Measurements from ENCODE around the gene AURKB.

The AURKB gene

DNA sequence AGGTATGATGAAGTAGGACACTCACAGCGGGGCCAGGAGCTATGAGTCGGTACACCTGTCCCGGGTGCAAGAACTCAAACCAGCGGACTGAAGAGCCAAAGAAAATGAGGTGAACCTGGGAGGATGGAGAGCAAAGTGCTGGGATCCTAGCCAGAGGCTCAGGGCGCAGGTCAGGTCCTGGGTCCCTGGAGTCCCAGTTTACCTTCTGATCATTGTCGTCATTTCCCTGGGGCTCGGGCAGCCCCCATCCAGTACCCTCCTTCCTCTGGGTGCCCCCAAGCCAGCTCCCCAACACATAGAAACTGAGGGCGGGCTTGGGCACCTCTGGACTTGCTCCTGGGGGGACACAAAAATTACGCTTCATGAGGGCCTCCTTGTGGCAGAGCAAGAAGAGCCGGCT lies 21.3 kb upstream of the AURKB start:
- peaks cover 30% of the 10 kb centered on the region for H3K36me3 ChIP-seq (ENCODE audit: control insufficient read depth, insufficient read depth, low read length)
- H3K4me3 ChIP-seq (ENCODE audit: low read length): no peak overlapping the region
- H2BK15ac ChIP-seq (replicated peaks; ENCODE audit: low read depth): no peak overlapping the region
- no peak overlapping the region for H3K56ac ChIP-seq (ENCODE audit: low read length)
- no peak overlapping the region for H3K27ac ChIP-seq (ENCODE audit: low read depth, low read length)
- no peak overlapping the region for H3K23ac ChIP-seq (ENCODE audit: low read length)
- no peak overlapping the region for H2BK120ac ChIP-seq (ENCODE audit: low read depth, low read length)
- no peaks in the 10 kb centered on the region for H3K79me2 ChIP-seq (ENCODE audit: control insufficient read depth, insufficient read depth, low read length)
- no peaks in the 10 kb centered on the region for H3K79me1 ChIP-seq (ENCODE audit: low read length)
- no peaks in the 10 kb centered on the region for H3K27me3 ChIP-seq (ENCODE audit: insufficient read depth, low read length, poor library complexity)
- H4K5ac ChIP-seq (ENCODE audit: low read length): no peak overlapping the region
- H4K8ac ChIP-seq (ENCODE audit: low read depth, low read length): no peak overlapping the region
- no peak overlapping the region for H3K4me2 ChIP-seq (ENCODE audit: low read length)
- no peak overlapping the region for H3K9ac ChIP-seq (ENCODE audit: low read length)
- no peak overlapping the region for H2AK5ac ChIP-seq (ENCODE audit: low read length)
- no CpG with 5 or more reads among the region's 10 CpGs for WGBS (ENCODE audit: extremely low coverage, insufficient coverage, low lambda C conversion rate)
- no peak overlapping the region for H2BK5ac ChIP-seq (ENCODE audit: low read length)
- no peak for DNase-seq
- no peak overlapping the region for H3K4ac ChIP-seq (ENCODE audit: low read depth, low read length)
- no peaks in the 10 kb centered on the region for H3K4me1 ChIP-seq (ENCODE audit: control insufficient read depth, low read depth, low read length)
- H3K18ac ChIP-seq (ENCODE audit: low read length): no peak overlapping the region

DNA sequence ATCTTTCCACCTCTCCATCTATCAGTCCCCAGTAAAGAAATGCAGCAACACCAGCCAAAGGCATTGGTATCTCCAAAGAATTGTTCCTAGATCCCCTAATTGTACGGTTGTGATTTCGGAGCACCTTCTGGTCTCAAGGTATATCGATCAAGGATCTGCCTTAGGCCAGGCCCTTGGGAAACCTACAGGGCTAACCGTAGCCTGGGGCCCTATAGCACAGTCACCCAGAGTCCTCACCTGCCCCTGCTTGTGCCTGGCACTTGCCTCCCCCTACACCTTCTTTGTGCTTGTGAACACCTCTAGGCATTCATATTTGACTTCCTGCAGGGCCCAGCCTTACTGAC lies 16.8 kb upstream of the AURKB start:
- Histone ChIP-seq H2BK120ac (ENCODE audit: low read depth, low read length) (no peak overlapping the region), H3K18ac (ENCODE audit: low read length) (no peak overlapping the region), H3K79me1 (ENCODE audit: low read length) (no peaks in the 10 kb centered on the region), H3K27ac (ENCODE audit: low read depth, low read length) (no peak overlapping the region), H4K5ac (ENCODE audit: low read length) (no peak overlapping the region), H3K4me3 (ENCODE audit: low read length) (no peak overlapping the region), H2BK5ac (ENCODE audit: low read length) (no peak overlapping the region), H3K56ac (ENCODE audit: low read length) (peak overlapping the region; percentile 29), H3K9ac (ENCODE audit: low read length) (peak overlapping the region; percentile 37), H3K23ac (ENCODE audit: low read length) (no peak overlapping the region), H3K27me3 (ENCODE audit: insufficient read depth, low read length, poor library complexity) (no peaks in the 10 kb centered on the region), H3K4ac (ENCODE audit: low read depth, low read length) (no peak overlapping the region), H3K36me3 (ENCODE audit: control insufficient read depth, insufficient read depth, low read length) (peaks cover 22% of the 10 kb centered on the region), H2AK5ac (ENCODE audit: low read length) (no peak overlapping the region), H3K79me2 (ENCODE audit: control insufficient read depth, insufficient read depth, low read length) (no peaks in the 10 kb centered on the region), H4K8ac (ENCODE audit: low read depth, low read length) (no peak overlapping the region), H3K4me2 (ENCODE audit: low read length) (peak overlapping the region; percentile 5), H2BK15ac (replicated peaks; ENCODE audit: low read depth) (no peak overlapping the region), H3K4me1 (ENCODE audit: control insufficient read depth, low read depth, low read length) (peaks cover 3% of the 10 kb centered on the region)
- no peak for DNase-seq
- no CpG with 5 or more reads among the region's 4 CpGs for WGBS (ENCODE audit: extremely low coverage, insufficient coverage, low lambda C conversion rate)

DNA sequence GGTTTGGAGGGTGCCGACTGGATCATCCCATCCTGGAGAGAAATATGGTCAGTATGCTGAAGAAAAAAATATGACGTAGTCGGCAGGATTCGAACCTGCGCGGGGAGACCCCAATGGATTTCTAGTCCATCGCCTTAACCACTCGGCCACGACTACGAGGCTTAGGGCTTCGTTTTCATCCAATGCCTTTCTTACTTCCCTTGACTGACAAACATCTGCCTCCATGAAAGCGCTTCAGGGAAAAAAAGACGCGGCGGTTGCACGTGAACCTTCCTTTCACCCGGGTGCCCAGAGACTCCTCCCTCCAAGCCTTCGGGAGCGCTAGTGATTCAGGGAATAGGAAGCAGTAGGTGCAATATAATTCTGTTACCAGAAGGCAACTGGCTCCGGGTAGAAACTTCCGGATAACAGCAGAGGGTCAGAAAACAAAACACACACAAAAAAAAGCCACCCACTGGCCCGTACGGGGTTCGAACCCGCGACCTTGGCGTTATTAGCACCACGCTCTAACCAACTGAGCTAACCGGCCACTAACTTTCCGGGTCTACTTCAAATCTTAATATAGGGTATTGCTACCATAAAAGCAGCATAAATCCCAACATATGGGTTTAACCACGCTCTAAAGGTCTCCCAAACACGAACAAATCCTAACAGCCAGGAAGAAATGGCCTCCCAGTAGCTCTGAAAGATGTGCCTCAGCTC lies 16.3 kb upstream of the AURKB start:
- no peak overlapping the region for H4K8ac ChIP-seq (ENCODE audit: low read depth, low read length)
- no peak overlapping the region for H2BK120ac ChIP-seq (ENCODE audit: low read depth, low read length)
- H3K79me2 ChIP-seq (ENCODE audit: control insufficient read depth, insufficient read depth, low read length): no peaks in the 10 kb centered on the region
- H3K4ac ChIP-seq (ENCODE audit: low read depth, low read length): no peak overlapping the region
- H3K18ac ChIP-seq (ENCODE audit: low read length): no peak overlapping the region
- no CpG with 5 or more reads among the region's 32 CpGs for WGBS (ENCODE audit: extremely low coverage, insufficient coverage, low lambda C conversion rate)
- no peak overlapping the region for H2AK5ac ChIP-seq (ENCODE audit: low read length)
- DNase-seq: peak; percentile 96
- no peak overlapping the region for H3K23ac ChIP-seq (ENCODE audit: low read length)
- peaks cover 3% of the 10 kb centered on the region for H3K4me1 ChIP-seq (ENCODE audit: control insufficient read depth, low read depth, low read length)
- H3K4me3 ChIP-seq (ENCODE audit: low read length): peak overlapping the region; percentile 56
- no peaks in the 10 kb centered on the region for H3K27me3 ChIP-seq (ENCODE audit: insufficient read depth, low read length, poor library complexity)
- H2BK15ac ChIP-seq (replicated peaks; ENCODE audit: low read depth): no peak overlapping the region
- peak overlapping the region; percentile 73 for H3K9ac ChIP-seq (ENCODE audit: low read length)
- peaks cover 21% of the 10 kb centered on the region for H3K36me3 ChIP-seq (ENCODE audit: control insufficient read depth, insufficient read depth, low read length)
- no peaks in the 10 kb centered on the region for H3K79me1 ChIP-seq (ENCODE audit: low read length)
- H3K27ac ChIP-seq (ENCODE audit: low read depth, low read length): peak overlapping the region; percentile 58
- peak overlapping the region; percentile 41 for H3K4me2 ChIP-seq (ENCODE audit: low read length)
- H2BK5ac ChIP-seq (ENCODE audit: low read length): no peak overlapping the region
- H3K56ac ChIP-seq (ENCODE audit: low read length): peak overlapping the region; percentile 82
- H4K5ac ChIP-seq (ENCODE audit: low read length): no peak overlapping the region

DNA sequence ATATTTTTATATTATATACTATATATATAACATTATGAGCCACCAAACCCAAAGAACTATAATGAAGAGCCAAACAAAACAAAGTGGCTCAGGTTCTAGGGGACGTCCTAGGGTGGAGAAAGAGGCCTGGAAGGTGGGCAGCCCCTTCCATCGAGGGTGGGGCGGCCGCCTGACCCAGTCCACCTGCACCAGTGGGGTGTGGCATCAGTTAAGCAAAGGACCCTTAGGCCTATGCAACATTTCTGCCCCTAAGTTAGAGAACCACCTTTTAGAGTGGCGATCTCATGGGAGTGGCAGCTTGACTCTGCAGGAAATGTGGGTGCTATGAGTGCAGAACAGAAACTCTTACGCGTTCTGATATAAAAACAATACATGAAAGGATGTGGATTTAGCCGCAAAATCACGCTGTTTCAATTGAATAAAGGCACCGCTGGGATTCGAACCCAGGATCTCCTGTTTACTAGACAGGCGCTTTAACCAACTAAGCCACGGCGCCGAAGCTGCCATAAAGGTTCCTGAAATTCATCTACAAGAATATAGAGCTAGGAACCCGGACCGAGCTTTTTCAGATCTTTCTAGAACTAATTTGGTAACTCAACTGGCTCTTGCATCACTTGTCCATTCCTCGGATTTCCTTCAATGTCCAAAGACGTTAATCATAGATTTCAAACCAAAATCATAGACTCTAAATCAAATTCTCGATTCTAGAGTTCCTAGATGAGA lies 15.6 kb upstream of the AURKB start:
- H3K23ac ChIP-seq (ENCODE audit: low read length): no peak overlapping the region
- H2BK15ac ChIP-seq (replicated peaks; ENCODE audit: low read depth): no peak overlapping the region
- no CpG with 5 or more reads among the region's 20 CpGs for WGBS (ENCODE audit: extremely low coverage, insufficient coverage, low lambda C conversion rate)
- peak overlapping the region; percentile 16 for H3K9ac ChIP-seq (ENCODE audit: low read length)
- H4K8ac ChIP-seq (ENCODE audit: low read depth, low read length): no peak overlapping the region
- no peak overlapping the region for H3K27ac ChIP-seq (ENCODE audit: low read depth, low read length)
- H2BK5ac ChIP-seq (ENCODE audit: low read length): no peak overlapping the region
- H3K27me3 ChIP-seq (ENCODE audit: insufficient read depth, low read length, poor library complexity): no peaks in the 10 kb centered on the region
- H3K4me1 ChIP-seq (ENCODE audit: control insufficient read depth, low read depth, low read length): peaks cover 3% of the 10 kb centered on the region
- H3K4ac ChIP-seq (ENCODE audit: low read depth, low read length): no peak overlapping the region
- peak; percentile 84 for DNase-seq
- no peak overlapping the region for H3K56ac ChIP-seq (ENCODE audit: low read length)
- peaks cover 16% of the 10 kb centered on the region for H3K36me3 ChIP-seq (ENCODE audit: control insufficient read depth, insufficient read depth, low read length)
- no peak overlapping the region for H3K18ac ChIP-seq (ENCODE audit: low read length)
- no peak overlapping the region for H2AK5ac ChIP-seq (ENCODE audit: low read length)
- H3K4me3 ChIP-seq (ENCODE audit: low read length): no peak overlapping the region
- no peak overlapping the region for H4K5ac ChIP-seq (ENCODE audit: low read length)
- H3K4me2 ChIP-seq (ENCODE audit: low read length): peak overlapping the region; percentile 4
- H3K79me1 ChIP-seq (ENCODE audit: low read length): no peaks in the 10 kb centered on the region
- no peaks in the 10 kb centered on the region for H3K79me2 ChIP-seq (ENCODE audit: control insufficient read depth, insufficient read depth, low read length)
- no peak overlapping the region for H2BK120ac ChIP-seq (ENCODE audit: low read depth, low read length)

DNA sequence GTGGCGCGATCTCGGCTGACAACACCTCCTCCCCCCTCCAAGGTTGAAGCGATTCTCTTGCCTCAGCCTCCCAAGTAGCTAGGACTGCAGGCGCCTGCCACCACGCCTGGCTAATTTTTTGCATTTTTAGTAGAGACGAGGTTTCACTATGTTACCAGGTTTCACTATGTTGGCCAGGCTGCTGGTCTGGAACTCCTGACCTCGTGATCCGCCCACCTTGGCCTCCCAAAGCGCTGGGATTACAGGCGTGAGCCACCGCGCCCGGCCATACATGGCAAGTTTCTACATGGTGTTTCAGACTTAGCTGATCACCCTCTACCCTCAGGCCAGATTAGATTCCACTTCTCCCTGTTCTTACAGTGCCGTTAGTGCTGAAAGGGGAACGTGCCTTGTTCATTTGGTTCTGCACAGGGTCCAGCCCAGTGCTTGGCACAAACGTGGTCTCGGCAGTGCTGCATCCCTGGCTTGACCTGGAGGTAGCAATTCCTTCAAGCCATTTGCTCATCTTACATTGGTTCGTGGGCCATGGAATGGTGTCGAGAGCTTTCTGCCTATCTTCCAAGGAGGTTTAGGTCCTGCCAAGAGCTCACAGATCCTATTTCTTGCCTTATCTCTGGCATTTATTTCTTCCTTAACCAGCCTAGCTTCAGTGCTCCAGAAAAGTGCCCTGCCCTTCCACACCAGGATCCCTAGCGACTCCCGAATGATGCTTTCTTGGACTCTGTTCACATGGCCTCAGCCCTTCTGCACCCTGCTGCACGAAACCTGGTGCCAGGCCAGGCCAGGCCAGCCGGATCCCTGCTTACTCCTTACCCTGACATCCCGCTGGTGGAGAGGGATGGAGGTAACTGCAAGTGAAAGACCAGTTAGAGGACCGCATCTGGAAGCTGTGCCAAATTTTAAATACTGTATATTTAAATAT lies 14.8 kb upstream of the AURKB start:
- no peak overlapping the region for H4K5ac ChIP-seq (ENCODE audit: low read length)
- H3K56ac ChIP-seq (ENCODE audit: low read length): no peak overlapping the region
- no peak overlapping the region for H2BK5ac ChIP-seq (ENCODE audit: low read length)
- no peak overlapping the region for H2AK5ac ChIP-seq (ENCODE audit: low read length)
- no peaks in the 10 kb centered on the region for H3K79me2 ChIP-seq (ENCODE audit: control insufficient read depth, insufficient read depth, low read length)
- H3K9ac ChIP-seq (ENCODE audit: low read length): no peak overlapping the region
- H3K18ac ChIP-seq (ENCODE audit: low read length): no peak overlapping the region
- DNase-seq: no peak
- H2BK15ac ChIP-seq (replicated peaks; ENCODE audit: low read depth): no peak overlapping the region
- H3K36me3 ChIP-seq (ENCODE audit: control insufficient read depth, insufficient read depth, low read length): peaks cover 12% of the 10 kb centered on the region
- no peaks in the 10 kb centered on the region for H3K79me1 ChIP-seq (ENCODE audit: low read length)
- no peak overlapping the region for H4K8ac ChIP-seq (ENCODE audit: low read depth, low read length)
- no peak overlapping the region for H3K4ac ChIP-seq (ENCODE audit: low read depth, low read length)
- H3K27me3 ChIP-seq (ENCODE audit: insufficient read depth, low read length, poor library complexity): no peaks in the 10 kb centered on the region
- no peak overlapping the region for H3K4me2 ChIP-seq (ENCODE audit: low read length)
- no peak overlapping the region for H3K23ac ChIP-seq (ENCODE audit: low read length)
- H2BK120ac ChIP-seq (ENCODE audit: low read depth, low read length): no peak overlapping the region
- no peak overlapping the region for H3K4me3 ChIP-seq (ENCODE audit: low read length)
- H3K27ac ChIP-seq (ENCODE audit: low read depth, low read length): no peak overlapping the region
- H3K4me1 ChIP-seq (ENCODE audit: control insufficient read depth, low read depth, low read length): peaks cover 3% of the 10 kb centered on the region
- WGBS (ENCODE audit: extremely low coverage, insufficient coverage, low lambda C conversion rate): no CpG with 5 or more reads among the region's 26 CpGs

Data from mesendoderm (in vitro differentiated cells).